HG03520 (cell line): Measurements from ENCODE around the gene ASXL2.
A peak's percentile ranks its signal among the peaks of the same experiment; 100 is the strongest.
"Not testable (repeated sequence)": the region's sequence is repeated elsewhere in the genome, so short reads cannot be mapped to it uniquely, and the experiment has no call there.

Experiments
- ATAC-seq: cut with Tn5 transposase; IDR thresholded peaks from one replicate; pipeline ENCODE4 v1.9.1; 2021; ENCODE audit warnings: mild to moderate bottlenecking, moderate library complexity; ENCODE audit not compliant: unreplicated experiment

The ASXL2 gene

DNA sequence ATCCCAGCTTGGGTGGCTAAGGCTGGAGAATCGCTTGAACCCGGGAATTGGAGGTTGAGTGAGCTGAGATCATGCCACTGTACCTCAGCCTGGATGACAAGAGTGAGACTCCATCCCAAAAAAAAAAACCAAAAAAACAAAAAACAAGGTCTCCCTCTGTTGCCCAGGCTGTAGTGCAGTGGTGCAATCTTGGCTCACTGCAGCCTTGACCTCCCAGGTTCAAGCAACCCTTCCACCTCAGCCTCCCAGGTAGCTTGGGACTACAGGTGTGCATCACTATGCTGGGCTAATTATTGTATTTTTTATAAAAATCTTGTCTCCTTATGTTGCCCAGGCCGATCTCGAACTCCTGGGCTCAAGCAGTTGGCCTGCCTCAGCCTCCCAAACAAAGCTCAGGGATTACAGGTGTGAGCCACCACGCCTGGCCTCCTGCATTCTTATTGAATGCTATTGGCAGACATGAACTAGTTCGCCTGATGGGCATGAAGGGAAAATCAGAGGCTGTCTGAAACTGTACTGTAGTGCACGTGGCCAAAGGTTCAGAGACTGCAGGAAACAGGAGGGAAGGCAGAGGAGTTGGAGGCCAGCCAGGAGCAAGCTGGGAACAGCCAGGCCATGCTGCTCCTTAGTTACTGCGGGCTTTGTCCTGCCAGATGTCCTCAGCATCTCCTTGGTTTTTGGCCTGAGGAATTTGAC is 16.0 kb upstream of the ASXL2 start:
- no peak for ATAC-seq

DNA sequence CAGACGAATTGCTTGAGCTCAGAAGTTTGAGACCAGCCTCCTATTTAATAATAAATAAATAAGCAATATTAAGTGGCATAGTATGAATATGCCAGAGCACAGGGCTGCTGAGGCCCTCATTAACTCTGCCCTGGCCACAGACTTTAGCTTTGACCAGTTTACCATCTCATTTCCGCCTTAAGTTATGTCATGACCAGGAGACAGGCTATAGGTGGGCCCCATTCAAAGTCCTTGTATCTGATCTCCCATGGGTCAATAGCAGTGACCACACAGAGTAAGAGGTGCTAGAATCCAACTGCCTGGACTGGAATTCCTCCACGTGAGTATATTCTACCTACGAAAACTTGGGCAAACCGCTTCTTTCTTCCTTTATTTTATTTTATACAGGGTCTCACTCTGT is 13.4 kb upstream of the ASXL2 start:
- no peak for ATAC-seq

DNA sequence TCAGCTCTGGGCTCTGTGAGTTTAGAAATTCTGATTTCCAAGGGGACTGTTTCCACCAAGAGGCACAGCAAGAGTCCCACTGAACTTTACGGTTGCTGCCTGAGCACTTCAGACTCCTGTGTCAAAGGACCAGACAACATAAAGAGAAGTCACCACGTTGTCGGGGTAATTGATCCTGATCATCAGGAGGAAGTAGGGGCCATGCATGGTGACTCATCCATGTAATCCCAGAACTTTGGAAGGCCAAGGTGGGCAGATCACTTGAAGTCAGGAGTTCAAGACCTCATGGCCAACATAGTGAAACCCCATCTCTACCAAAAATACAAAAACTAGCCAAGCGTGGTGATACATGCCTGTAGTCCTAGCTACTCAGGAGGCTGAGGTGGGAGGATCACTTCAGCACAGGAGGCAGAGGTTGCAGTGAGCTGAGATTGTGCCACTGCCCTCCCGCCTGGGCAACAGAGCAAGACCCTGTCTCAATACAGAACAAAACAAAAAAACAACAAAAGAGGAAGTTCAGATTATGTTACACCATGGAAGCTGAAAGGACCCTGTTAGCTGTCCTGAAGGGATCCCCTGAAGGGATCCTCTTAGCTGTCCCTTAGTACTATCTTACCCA is 9.4 kb upstream of the ASXL2 start:
- no peak for ATAC-seq

DNA sequence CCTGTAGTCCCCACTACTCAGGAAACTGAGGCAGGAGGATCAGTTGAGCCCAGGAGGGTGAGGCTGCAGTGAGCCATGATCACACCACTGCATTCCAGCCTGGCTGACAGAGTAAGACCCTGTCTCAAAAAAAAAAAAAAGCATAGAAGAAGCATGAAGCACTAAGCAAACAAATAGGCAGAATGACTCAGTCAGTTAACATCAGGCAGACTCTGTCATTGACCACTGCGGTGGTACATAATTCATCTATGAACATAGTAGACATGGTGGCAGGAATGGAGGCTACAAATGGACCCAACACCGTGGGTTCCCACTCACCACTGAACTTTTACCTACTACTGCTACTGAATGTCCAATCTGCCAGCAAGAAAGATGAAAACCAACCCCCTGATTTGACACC is 7.6 kb upstream of the ASXL2 start:
- ATAC-seq: no peak

DNA sequence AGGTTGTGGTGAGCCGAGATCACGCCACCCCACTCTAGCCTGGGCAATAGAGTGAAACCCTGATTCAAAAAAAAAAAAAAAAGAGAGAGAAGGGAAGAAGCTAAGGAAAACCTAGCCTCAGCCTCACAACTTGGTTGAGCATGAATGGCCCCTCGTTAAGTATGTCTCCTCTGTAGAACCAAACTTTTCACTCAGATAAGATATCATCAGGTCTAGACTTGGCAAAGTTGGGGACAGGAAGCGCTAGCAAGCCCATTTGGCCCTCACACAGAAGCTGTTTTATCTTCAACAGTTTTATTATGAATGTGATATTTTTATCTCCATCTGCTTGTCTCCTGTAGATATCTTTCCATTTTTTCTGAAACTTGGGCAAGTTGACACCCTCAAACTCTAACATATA is 3.5 kb upstream of the ASXL2 start:
- no peak for ATAC-seq

DNA sequence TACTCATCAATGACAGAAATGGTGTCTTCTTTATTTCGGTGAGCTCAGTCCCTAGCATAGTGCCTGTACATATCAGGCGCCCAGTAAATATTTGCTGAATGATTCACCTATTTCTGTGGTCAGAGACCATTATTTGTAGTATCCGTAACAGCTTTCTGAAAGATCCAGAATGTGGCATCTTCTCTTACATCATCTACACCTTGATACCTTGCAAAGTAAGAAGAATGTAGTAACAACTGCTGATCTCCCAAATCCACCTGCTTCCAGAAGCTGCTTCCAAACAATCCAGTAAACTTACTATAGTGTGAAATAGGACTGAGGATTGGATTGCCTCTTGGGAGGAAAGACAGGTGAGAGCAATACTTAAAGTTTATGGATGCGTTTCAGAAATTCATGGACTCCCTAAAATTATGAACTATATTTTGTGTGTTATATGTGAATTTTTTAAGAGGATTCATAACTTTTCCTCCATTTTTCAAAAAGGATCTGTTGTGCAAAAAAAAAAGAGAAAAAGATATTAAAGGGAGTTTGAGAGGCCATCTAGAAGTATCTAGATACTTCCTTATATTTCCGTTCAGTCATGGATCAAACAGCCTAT is 945 bp upstream of the ASXL2 start:
- no peak for ATAC-seq

DNA sequence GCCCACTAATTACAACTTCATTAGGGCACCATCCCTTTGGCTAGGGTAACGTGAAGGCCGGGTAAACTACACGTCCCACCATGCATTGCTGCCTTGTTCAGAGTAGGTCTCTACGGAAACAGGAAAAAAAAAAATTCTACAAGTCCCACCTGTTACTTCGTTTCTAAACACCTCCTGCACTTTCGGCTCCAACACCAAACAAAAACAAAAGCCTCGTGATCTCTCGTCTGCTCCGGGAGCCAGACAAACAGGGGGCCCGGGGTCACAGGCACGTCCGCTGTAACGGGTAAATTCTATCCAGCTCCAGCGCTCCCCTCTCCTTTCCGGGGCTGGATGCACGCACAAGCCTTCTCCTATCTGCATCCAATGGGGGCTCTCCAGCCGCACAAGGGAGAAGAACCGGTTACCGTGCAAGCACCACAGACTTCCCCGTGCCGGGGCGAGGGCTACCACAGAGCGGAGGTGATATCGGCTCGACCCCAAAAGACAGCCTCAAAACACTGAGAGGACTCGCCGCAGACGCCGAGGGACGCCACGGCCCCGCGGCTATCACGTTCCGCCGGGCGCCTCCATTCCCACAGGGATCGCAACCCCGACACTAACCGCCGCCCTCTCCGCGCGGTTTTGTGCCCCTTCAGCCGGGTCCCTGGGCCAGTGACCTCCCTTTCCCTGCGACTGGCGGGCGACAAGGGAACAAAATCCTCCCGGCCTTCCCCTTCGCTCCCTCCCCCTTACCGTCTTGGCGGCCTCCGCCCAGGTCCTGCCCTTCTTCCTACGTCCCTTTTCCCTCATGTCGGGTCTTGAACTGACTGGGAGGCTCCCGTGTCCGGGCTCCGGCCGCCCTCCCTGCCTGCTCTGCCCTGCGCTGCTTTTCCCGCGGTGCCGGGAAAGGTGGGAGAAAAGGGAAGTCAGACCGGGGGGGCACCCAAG is 591 bp downstream of the ASXL2 start:
- ATAC-seq: peak; percentile 31

DNA sequence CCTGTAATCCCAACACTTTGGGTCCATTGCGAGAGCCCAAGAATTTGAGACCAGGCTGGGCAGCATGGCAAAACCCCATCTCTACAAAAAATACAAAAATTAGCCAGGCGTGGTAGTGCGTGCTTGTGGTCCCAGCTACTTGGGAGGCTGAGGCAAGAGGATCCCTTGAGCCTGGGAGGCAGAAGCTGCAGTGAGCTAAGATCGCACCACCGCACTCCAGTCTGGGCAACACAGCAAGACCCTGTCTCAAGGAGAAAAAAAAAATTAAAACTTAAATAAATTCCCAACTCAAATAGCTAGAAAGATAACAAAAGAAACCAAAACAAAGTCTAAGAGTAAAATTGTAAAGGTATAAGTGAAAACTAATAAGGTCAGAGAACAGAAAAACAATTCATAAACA is 6.2 kb downstream of the ASXL2 start:
- no peak for ATAC-seq

DNA sequence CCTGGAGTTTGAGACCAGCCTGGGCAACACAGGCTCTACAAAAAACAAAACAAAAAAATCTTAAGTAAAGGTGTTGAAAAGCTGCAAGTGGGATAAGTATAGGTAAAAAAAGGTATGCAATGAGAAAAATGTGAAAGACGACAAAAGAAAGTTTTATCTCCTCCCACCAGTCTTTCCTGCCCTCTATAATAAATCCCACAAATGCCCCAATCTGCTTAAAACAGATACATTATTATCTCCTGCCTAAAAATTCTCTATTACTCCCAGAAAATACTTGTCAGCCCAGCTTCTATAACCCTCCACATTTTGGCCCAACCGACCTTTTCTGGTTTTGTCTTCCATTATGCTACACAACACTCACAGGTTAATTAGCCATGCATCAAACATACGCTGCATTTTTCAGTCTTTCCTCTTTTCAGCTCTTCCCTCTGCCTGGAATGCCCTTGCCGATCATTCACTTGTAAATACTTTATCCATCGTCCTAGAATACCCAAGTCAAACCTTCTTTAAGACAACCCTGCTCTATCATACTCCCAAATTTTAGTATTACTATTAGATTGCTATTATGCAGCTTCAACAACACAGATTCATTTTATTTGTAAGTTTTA is 10.8 kb downstream of the ASXL2 start:
- ATAC-seq: no peak

DNA sequence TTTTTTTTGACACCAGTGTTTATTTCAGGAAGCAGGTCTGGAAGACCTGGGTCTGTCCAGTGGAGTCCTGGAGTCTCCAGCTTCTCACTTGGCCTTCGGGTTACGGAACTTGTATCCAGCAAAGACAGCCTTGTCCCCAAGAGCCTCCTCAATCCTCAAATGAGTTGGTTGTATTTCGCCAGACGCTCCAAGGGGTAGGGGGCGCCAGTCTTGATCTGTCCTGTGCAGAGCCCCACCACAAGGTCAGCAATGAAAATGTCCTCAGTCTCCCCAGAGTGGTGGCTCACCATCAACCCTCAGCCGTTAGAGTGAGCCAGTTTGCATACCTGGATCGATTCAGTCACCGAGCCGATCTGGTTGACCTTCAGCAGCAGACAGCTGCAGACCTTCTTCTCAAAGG is 21.9 kb downstream of the ASXL2 start:
- no peak for ATAC-seq

DNA sequence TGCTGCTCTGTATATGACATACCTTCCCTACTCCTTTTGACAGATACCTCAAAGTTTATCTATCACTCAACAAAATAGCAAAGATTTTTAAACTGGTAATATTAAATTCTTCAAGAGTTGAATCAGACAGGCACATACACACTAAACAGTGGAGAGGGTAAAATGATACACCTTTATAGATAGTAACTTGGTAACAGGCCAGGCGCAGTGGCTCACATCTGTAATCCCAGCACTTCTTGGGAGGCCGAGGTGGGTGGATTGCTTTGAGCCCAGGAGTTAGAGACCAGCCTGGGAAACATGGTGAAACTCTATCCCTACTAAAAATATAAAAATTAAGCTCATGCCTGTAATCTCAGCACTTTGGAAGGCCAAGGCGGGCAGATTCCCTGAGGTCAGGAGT is 23.2 kb downstream of the ASXL2 start:
- ATAC-seq: no peak

DNA sequence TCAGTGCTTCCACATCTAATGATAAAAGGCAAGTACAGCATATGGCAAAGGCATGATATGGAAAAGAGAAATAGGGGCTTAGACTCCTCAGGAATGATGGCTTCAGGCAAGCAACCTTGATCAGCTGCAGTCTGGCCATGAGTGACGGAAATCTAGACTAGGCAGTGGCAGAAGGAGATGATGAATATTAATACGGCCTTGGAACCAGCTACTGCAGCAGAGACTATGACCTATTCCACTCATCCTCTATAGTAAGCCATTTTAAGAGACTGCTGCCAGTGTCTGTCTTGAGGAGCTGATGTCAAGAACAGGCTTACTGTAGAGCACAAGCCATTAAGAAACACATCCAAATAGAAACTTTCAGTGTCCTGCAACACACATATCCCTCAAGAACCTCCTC is 23.7 kb downstream of the ASXL2 start:
- ATAC-seq: no peak

DNA sequence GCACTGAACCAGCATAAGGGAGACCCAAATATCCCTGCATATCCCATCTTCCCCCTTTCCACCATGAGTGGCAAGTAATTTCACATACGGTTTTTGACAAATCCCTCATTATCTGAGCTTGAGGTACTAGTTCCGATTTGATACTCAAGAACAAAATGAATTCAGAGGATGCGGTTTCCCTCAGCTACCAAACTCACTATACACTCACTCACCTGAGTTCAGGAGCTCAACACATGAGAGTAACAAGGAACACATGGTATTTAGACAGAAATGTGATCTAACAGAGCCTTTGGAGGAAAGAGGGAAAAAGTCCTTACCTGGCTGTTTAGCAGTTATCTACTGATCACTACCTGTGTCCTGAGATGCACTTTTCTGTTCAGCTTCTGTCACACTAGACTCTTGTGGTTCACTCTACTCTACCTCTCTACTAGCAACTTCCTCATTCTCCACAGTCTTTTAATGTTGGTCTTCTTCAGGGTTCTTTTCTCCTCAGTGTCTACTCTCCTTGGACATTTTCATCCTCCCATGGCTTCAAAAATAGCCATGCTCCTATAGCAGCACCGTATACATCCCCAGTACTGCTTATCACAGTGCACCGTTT is 25.1 kb downstream of the ASXL2 start:
- no peak for ATAC-seq

DNA sequence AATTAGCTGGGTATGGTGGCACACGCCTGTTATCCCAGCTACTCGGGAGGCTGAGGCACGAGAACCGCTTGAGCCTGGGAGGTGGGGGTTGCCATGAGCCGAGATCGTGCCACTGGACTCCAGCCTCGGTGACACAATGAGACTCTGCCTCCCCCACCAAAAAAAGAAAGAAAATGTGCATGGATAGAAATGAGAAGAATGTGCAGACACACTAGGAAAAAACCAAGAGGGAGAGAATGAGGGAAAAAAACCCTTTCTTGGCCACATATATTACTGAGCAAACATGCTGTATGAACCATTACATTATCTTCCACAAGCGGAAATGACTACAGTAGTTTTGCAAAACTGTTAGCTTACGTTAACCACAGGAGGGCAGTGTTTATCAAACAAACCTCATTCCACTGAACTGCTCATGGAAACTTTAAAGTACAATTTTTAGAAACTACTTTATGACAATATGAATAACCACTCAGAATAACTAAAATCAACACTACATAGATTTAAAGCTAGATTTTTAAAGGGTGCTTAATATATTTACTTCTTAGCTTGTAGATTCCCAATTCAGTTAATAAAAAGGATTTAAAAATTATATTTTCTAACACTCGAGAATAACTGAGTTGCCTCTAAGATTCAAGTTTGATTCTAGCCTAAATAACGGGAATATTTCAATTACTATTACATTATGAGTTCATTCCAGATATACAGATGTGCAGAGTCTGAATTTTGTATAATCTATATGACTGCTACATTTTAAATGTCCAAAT is 26.4 kb downstream of the ASXL2 start:
- ATAC-seq: peak; percentile 73

DNA sequence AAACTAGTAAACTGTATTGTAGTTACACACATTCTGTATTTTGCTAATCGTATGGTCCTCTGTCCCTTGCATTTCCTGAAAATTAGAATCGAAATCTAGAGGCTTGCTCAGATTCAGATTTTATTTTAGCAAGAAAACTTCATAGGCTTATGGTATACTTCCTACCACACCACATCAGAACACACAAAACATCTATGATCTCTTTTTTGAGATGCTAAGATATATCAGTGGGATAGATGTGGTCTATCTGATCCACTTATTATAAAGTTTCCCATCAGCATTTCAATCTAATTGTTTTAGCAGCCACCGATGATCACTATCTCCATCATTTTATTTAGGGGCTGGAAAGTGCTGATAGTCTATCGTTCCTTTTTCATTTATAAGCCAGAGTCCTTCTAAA is 27.9 kb downstream of the ASXL2 start:
- not testable (repeated sequence) for ATAC-seq

DNA sequence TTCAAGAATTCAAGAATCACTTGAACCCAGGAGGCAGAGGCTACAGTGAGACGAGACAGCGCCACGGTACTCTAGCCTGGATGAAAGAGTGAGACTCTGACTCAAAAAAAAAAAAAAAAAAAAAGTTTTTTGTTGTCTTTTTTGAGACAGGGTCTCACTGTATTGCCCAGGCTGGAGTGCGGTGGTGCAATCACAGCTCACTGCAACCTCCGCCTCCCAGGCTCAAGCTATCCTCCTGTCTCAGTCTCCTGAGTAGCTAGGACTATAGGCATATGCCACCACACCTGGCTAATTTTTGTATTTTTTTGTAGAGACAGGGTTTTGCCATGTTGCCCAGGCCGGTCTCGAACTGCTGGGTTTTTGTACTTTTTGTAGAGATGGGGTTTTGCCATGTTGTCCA is 28.9 kb downstream of the ASXL2 start:
- ATAC-seq: not testable (repeated sequence)

DNA sequence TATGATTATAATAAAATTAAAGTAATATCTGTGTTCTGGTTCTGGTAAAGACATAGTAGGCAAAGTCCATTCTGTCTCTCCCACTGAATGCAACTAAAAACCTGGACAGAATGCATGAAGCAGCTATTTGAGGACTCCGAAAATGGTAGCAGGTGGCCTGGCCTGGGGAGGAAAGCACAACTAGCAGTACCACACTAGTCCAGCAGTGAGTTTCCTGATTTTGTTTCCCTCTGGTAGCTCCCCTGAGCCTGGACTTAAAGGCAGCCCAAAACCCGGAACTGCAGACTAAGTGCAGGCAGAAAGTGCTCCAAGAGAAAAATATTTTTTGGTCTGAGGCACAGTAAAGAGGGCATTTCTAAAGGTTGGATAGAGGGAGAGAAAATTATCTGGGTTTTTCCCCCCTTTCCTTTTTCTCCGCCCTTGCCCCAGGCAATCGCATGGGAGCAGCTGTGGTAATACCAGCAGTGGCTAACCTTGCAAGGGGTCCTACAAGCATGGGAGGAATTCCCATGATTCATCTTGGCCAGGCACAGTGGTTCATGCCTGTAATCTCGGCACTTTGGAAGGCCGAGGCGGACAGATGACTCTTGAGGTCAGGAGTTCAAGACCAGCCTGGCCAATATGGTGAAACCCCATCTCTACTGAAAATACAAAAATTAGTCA is 32.3 kb downstream of the ASXL2 start:
- ATAC-seq: no peak

DNA sequence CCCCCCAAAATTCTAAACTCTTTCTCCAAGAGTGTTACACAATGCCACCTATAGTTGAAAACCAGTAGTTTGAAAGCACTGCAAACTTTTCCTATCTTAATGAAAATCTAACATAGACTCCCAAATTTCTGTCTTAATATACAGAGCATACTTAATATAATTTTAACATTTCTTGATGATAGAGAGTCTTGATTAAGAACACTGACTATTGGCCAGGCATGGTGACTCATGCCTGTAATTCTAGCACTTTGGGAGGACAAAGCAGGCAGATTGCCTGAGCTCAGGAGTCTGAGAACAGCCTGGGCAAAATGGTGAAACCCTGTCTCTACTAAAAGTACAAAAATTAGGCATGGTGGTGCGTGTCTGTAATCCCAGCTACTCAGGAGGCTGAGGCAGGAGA is 34.2 kb downstream of the ASXL2 start:
- ATAC-seq: no peak

DNA sequence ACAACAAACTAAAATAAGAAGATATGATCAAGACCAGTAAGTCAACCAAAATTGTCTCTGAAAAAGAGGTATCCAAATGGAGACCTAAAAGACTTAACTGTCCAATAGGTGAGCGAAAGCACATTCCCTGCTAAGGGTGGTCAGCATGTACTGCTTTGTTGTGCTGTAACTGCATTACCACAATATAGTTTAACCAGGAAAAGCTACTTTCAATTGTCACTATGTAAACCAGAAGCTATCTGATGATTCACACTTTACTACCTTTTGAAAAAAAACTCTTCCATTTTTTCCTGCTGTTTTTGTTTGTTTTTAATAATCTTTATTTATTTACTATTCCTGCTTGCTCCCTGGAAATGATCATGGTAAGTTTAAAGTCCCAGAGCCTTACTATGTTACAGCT is 36.1 kb downstream of the ASXL2 start:
- ATAC-seq: no peak
